Muscle of leg (tissue), 11 donors: ENCODE results near the gene SENP8. TPM values are rescaled to one million over a fixed set of nuclear protein-coding genes. Genes with fewer than 3 reads are reported as not detected.
"Not testable (repeated sequence)": the region's sequence is repeated elsewhere in the genome, so short reads cannot be mapped to it uniquely, and the experiment has no call there.

ENCODE experiments used
- DNase-seq: peaks from one replicate; pipeline ENCODE4 v3.0.0; 2013
- H3K27ac ChIP-seq: one replicate; pipeline ENCODE4 v1.5.1; 2013; ENCODE audit warnings: mild to moderate bottlenecking, low read length, control low read depth
- H3K27me3 ChIP-seq: one replicate; pipeline ENCODE4 v1.6.1; 2013; ENCODE audit warnings: low read length; ENCODE audit not compliant: control insufficient read depth, insufficient read depth
- H3K36me3 ChIP-seq: one replicate; pipeline ENCODE4 v1.6.1; 2013; ENCODE audit warnings: low read length; ENCODE audit not compliant: control insufficient read depth, insufficient read depth
- H3K4me1 ChIP-seq: one replicate; pipeline ENCODE4 v1.6.1; 2013; ENCODE audit warnings: low read length; ENCODE audit not compliant: control insufficient read depth, insufficient read depth
- H3K4me3 ChIP-seq: one replicate; pipeline ENCODE4 v1.5.1; 2013; ENCODE audit warnings: low read length, control low read depth
- H3K9me3 ChIP-seq: replicated peaks from 2 replicates; pipeline ENCODE4 v1.6.1; 2013; ENCODE audit warnings: low read depth, low read length; ENCODE audit not compliant: control insufficient read depth
- WGBS: methylation state at CpG from one replicate; pipeline ENCODE4 v1.1.5; 2013; ENCODE audit warnings: missing lambda C conversion rate; ENCODE audit not compliant: insufficient coverage; 5-methylcytosine and 5-hydroxymethylcytosine counted together
- polyA plus RNA-seq, 8 donors: library from polyadenylated mRNA; unstranded; fragments of 120-200 nt; gene quantifications; one replicate each; pipeline versions ENCODE4 v1.2.1 to v1.2.3, GENCODE V29; 2013; ENCODE audit warnings: inconsistent platforms in 1 of 8, low replicate concordance in 1 of 8; ENCODE audit not compliant: insufficient read length in 8 of 8, insufficient read depth in 1 of 8
- total RNA-seq: library from RNA; stranded (reverse); fragments of 120-200 nt; gene quantifications from one replicate; pipeline ENCODE4 v1.2.4, GENCODE V29; 2013

Gene SENP8
- total and polyA plus RNA-seq, 9 donors: 3.3 to 5.9 (median 4.4) TPM

GRCh38 chr15:72166716-72167417, 48.7 kb downstream of the SENP8 start:
- Histone ChIP-seq H3K9me3 (no peaks in the 10 kb centered on the region), H3K4me1 (peaks cover 21% of the 10 kb centered on the region)

GRCh38 chr15:72167445-72167844, 49.2 kb downstream of the SENP8 start:
- Histone ChIP-seq H3K4me1 (peaks cover 16% of the 10 kb centered on the region), H3K36me3 (no peaks in the 10 kb centered on the region), H3K27me3 (no peaks in the 10 kb centered on the region), H3K4me3 (no peak overlapping the region), H3K27ac (no peak overlapping the region), H3K9me3 (no peaks in the 10 kb centered on the region)
- 100% methylated on average over 2 of the region's 6 CpGs for WGBS
- DNase-seq: no peak

More at GRCh38 chr15:72166716-72167417, 48.7 kb downstream of the SENP8 start:
- WGBS: 91% methylated on average over 3 of the region's 5 CpGs
- Histone ChIP-seq H3K27ac (no peak overlapping the region), H3K36me3 (no peaks in the 10 kb centered on the region), H3K27me3 (no peaks in the 10 kb centered on the region), H3K4me3 (no peak overlapping the region)
- DNase-seq: no peak

- peak; percentile 40 for DNase-seq
- H3K9me3 ChIP-seq: no peaks in the 10 kb centered on the region
Observed at GRCh38 chr15:72168131-72168807, 50.1 kb downstream of the SENP8 start.

GRCh38 chr15:72168808-72169190, 50.6 kb downstream of the SENP8 start:
- Histone ChIP-seq H3K36me3 (no peaks in the 10 kb centered on the region), H3K4me1 (peaks cover 13% of the 10 kb centered on the region), H3K27me3 (no peaks in the 10 kb centered on the region), H3K27ac (no peak overlapping the region), H3K4me3 (no peak overlapping the region), H3K9me3 (no peaks in the 10 kb centered on the region)
- no peak for DNase-seq
- WGBS: 65% methylated on average over 2 of the region's 4 CpGs

More at GRCh38 chr15:72168131-72168807, 50.1 kb downstream of the SENP8 start:
- no peaks in the 10 kb centered on the region for H3K36me3 ChIP-seq
- no peak overlapping the region for H3K4me3 ChIP-seq
- H3K27me3 ChIP-seq: no peaks in the 10 kb centered on the region
- H3K27ac ChIP-seq: no peak overlapping the region
- 22% methylated on average over 6 of the region's 7 CpGs for WGBS
- peaks cover 13% of the 10 kb centered on the region for H3K4me1 ChIP-seq

GRCh38 chr15:72169236-72169920, 51.2 kb downstream of the SENP8 start:
- 71% methylated on average over 9 of the region's 10 CpGs for WGBS
- H3K4me3 ChIP-seq: no peak overlapping the region
- no peaks in the 10 kb centered on the region for H3K9me3 ChIP-seq
- no peaks in the 10 kb centered on the region for H3K27me3 ChIP-seq
- no peaks in the 10 kb centered on the region for H3K36me3 ChIP-seq
- H3K27ac ChIP-seq: no peak overlapping the region
- DNase-seq: no peak
- H3K4me1 ChIP-seq: peaks cover 13% of the 10 kb centered on the region

- no peaks in the 10 kb centered on the region for H3K36me3 ChIP-seq
- H3K4me1 ChIP-seq: peaks cover 13% of the 10 kb centered on the region
- H3K4me3 ChIP-seq: no peak overlapping the region
- no peak overlapping the region for H3K27ac ChIP-seq
- WGBS: 86% methylated on average over 12 of the region's 16 CpGs
- H3K27me3 ChIP-seq: no peaks in the 10 kb centered on the region
- no peaks in the 10 kb centered on the region for H3K9me3 ChIP-seq
- no peak for DNase-seq
Observed at GRCh38 chr15:72169921-72170611, 51.9 kb downstream of the SENP8 start.

GRCh38 chr15:72170691-72171090, 52.5 kb downstream of the SENP8 start:
- no peaks in the 10 kb centered on the region for H3K9me3 ChIP-seq
- no peak overlapping the region for H3K27ac ChIP-seq
- H3K27me3 ChIP-seq: no peaks in the 10 kb centered on the region
- H3K36me3 ChIP-seq: no peaks in the 10 kb centered on the region
- H3K4me3 ChIP-seq: no peak overlapping the region
- no peak for DNase-seq
- peaks cover 13% of the 10 kb centered on the region for H3K4me1 ChIP-seq
- 86% methylated on average over 6 of the region's 7 CpGs for WGBS

GRCh38 chr15:72171978-72172377, 53.8 kb downstream of the SENP8 start:
- DNase-seq, H3K27me3 ChIP-seq, H3K27ac ChIP-seq, H3K4me3 ChIP-seq, H3K36me3 ChIP-seq, H3K9me3 ChIP-seq: not testable (repeated sequence)
- peaks cover 13% of the 10 kb centered on the region for H3K4me1 ChIP-seq
- 89% methylated on average over 7 of the region's 10 CpGs for WGBS

- Histone ChIP-seq H3K27me3 (peaks cover 2% of the 10 kb centered on the region), H3K9me3 (no peaks in the 10 kb centered on the region), H3K4me3 (no peak overlapping the region), H3K27ac (no peak overlapping the region), H3K4me1 (peaks cover 13% of the 10 kb centered on the region), H3K36me3 (no peaks in the 10 kb centered on the region)
- 67% methylated on average over 4 of the region's 5 CpGs for WGBS
- DNase-seq: no peak
Observed at GRCh38 chr15:72172796-72173195, 54.6 kb downstream of the SENP8 start.

- Histone ChIP-seq H3K36me3 (no peaks in the 10 kb centered on the region), H3K4me1 (peaks cover 8% of the 10 kb centered on the region), H3K27me3 (peaks cover 2% of the 10 kb centered on the region), H3K9me3 (no peaks in the 10 kb centered on the region), H3K27ac (no peak overlapping the region), H3K4me3 (no peak overlapping the region)
- DNase-seq: no peak
- 100% methylated on average over 1 of the region's 6 CpGs for WGBS
Observed at GRCh38 chr15:72173401-72173800, 55.2 kb downstream of the SENP8 start.
